ENCODE data around the gene CRELD1.
"Not testable (repeated sequence)": the region's sequence is repeated elsewhere in the genome, so short reads cannot be mapped to it uniquely, and the experiment has no call there.

The CRELD1 gene

GRCh38 chr3:9934235-9934621, 594 bp downstream of the CRELD1 start:
- H3K4me3 ChIP-seq (ENCODE audit: insufficient read depth, low read depth, low read length, poor library complexity, severe bottlenecking): peak overlapping the region; percentile 62
- H3K27me3 ChIP-seq (replicated peaks; ENCODE audit: control insufficient read depth, insufficient read depth, low read length, poor library complexity, severe bottlenecking): no peaks in the 10 kb centered on the region
- H3K27ac ChIP-seq (ENCODE audit: insufficient read depth, low read length, poor library complexity, severe bottlenecking): peak overlapping the region; percentile 96
- peaks cover 33% of the 10 kb centered on the region for H3K4me1 ChIP-seq (ENCODE audit: control insufficient read depth, insufficient read depth, low read length, poor library complexity, severe bottlenecking)
- peak in 1 of 3 donors; percentile 20 for DNase-seq
- no peaks in the 10 kb centered on the region for H3K9me3 ChIP-seq (ENCODE audit: control insufficient read depth, low read length)
- H3K36me3 ChIP-seq (ENCODE audit: control insufficient read depth, insufficient read depth, low read length): peaks cover 17% of the 10 kb centered on the region

GRCh38 chr3:9934993-9935392, 1.4 kb downstream of the CRELD1 start:
- Histone ChIP-seq H3K4me3 (ENCODE audit: insufficient read depth, low read depth, low read length, poor library complexity, severe bottlenecking) (no peak overlapping the region), H3K36me3 (ENCODE audit: control insufficient read depth, insufficient read depth, low read length) (peaks cover 17% of the 10 kb centered on the region), H3K4me1 (ENCODE audit: control insufficient read depth, insufficient read depth, low read length, poor library complexity, severe bottlenecking) (peaks cover 33% of the 10 kb centered on the region), H3K27ac (ENCODE audit: insufficient read depth, low read length, poor library complexity, severe bottlenecking) (no peak overlapping the region), H3K9me3 (ENCODE audit: control insufficient read depth, low read length) (no peaks in the 10 kb centered on the region), H3K27me3 (replicated peaks; ENCODE audit: control insufficient read depth, insufficient read depth, low read length, poor library complexity, severe bottlenecking) (no peaks in the 10 kb centered on the region)
- DNase-seq: no peak

- Histone ChIP-seq H3K4me1 (ENCODE audit: control insufficient read depth, insufficient read depth, low read length, poor library complexity, severe bottlenecking) (peaks cover 33% of the 10 kb centered on the region), H3K27me3 (replicated peaks; ENCODE audit: control insufficient read depth, insufficient read depth, low read length, poor library complexity, severe bottlenecking) (no peaks in the 10 kb centered on the region), H3K36me3 (ENCODE audit: control insufficient read depth, insufficient read depth, low read length) (peaks cover 21% of the 10 kb centered on the region), H3K9me3 (ENCODE audit: control insufficient read depth, low read length) (no peaks in the 10 kb centered on the region), H3K4me3 (ENCODE audit: insufficient read depth, low read depth, low read length, poor library complexity, severe bottlenecking) (no peak overlapping the region), H3K27ac (ENCODE audit: insufficient read depth, low read length, poor library complexity, severe bottlenecking) (no peak overlapping the region)
- DNase-seq: no peak
Measured at GRCh38 chr3:9935966-9936510, 2.4 kb downstream of the CRELD1 start.

GRCh38 chr3:9937486-9938238, 4.0 kb downstream of the CRELD1 start:
- DNase-seq: no peak
- peaks cover 25% of the 10 kb centered on the region for H3K4me1 ChIP-seq (ENCODE audit: control insufficient read depth, insufficient read depth, low read length, poor library complexity, severe bottlenecking)
- no peaks in the 10 kb centered on the region for H3K27me3 ChIP-seq (replicated peaks; ENCODE audit: control insufficient read depth, insufficient read depth, low read length, poor library complexity, severe bottlenecking)
- no peak overlapping the region for H3K4me3 ChIP-seq (ENCODE audit: insufficient read depth, low read depth, low read length, poor library complexity, severe bottlenecking)
- H3K27ac ChIP-seq (ENCODE audit: insufficient read depth, low read length, poor library complexity, severe bottlenecking): no peak overlapping the region
- H3K36me3 ChIP-seq (ENCODE audit: control insufficient read depth, insufficient read depth, low read length): peaks cover 23% of the 10 kb centered on the region
- no peaks in the 10 kb centered on the region for H3K9me3 ChIP-seq (ENCODE audit: control insufficient read depth, low read length)

GRCh38 chr3:9938966-9939365, 5.3 kb downstream of the CRELD1 start:
- no peak overlapping the region for H3K4me3 ChIP-seq (ENCODE audit: insufficient read depth, low read depth, low read length, poor library complexity, severe bottlenecking)
- DNase-seq: no peak
- H3K4me1 ChIP-seq (ENCODE audit: control insufficient read depth, insufficient read depth, low read length, poor library complexity, severe bottlenecking): peaks cover 17% of the 10 kb centered on the region
- H3K36me3 ChIP-seq (ENCODE audit: control insufficient read depth, insufficient read depth, low read length): peaks cover 23% of the 10 kb centered on the region
- H3K27me3 ChIP-seq (replicated peaks; ENCODE audit: control insufficient read depth, insufficient read depth, low read length, poor library complexity, severe bottlenecking): no peaks in the 10 kb centered on the region
- H3K9me3 ChIP-seq (ENCODE audit: control insufficient read depth, low read length): no peaks in the 10 kb centered on the region
- H3K27ac ChIP-seq (ENCODE audit: insufficient read depth, low read length, poor library complexity, severe bottlenecking): no peak overlapping the region

- not testable (repeated sequence) for H3K4me1 ChIP-seq (ENCODE audit: control insufficient read depth, insufficient read depth, low read length, poor library complexity, severe bottlenecking); H3K27me3 ChIP-seq (replicated peaks; ENCODE audit: control insufficient read depth, insufficient read depth, low read length, poor library complexity, severe bottlenecking); DNase-seq; H3K9me3 ChIP-seq (ENCODE audit: control insufficient read depth, low read length); H3K27ac ChIP-seq (ENCODE audit: insufficient read depth, low read length, poor library complexity, severe bottlenecking); H3K4me3 ChIP-seq (ENCODE audit: insufficient read depth, low read depth, low read length, poor library complexity, severe bottlenecking)
- peaks cover 23% of the 10 kb centered on the region for H3K36me3 ChIP-seq (ENCODE audit: control insufficient read depth, insufficient read depth, low read length)
Measured at GRCh38 chr3:9939906-9940305, 6.3 kb downstream of the CRELD1 start.

- Histone ChIP-seq H3K36me3 (ENCODE audit: control insufficient read depth, insufficient read depth, low read length) (peaks cover 23% of the 10 kb centered on the region), H3K27me3 (replicated peaks; ENCODE audit: control insufficient read depth, insufficient read depth, low read length, poor library complexity, severe bottlenecking) (no peaks in the 10 kb centered on the region), H3K27ac (ENCODE audit: insufficient read depth, low read length, poor library complexity, severe bottlenecking) (no peak overlapping the region), H3K9me3 (ENCODE audit: control insufficient read depth, low read length) (no peaks in the 10 kb centered on the region), H3K4me3 (ENCODE audit: insufficient read depth, low read depth, low read length, poor library complexity, severe bottlenecking) (no peak overlapping the region), H3K4me1 (ENCODE audit: control insufficient read depth, insufficient read depth, low read length, poor library complexity, severe bottlenecking) (no peaks in the 10 kb centered on the region)
- DNase-seq: no peak
Measured at GRCh38 chr3:9940746-9941145, 7.1 kb downstream of the CRELD1 start.

- Histone ChIP-seq H3K36me3 (ENCODE audit: control insufficient read depth, insufficient read depth, low read length) (peaks cover 16% of the 10 kb centered on the region), H3K4me3 (ENCODE audit: insufficient read depth, low read depth, low read length, poor library complexity, severe bottlenecking) (no peak overlapping the region), H3K27ac (ENCODE audit: insufficient read depth, low read length, poor library complexity, severe bottlenecking) (no peak overlapping the region), H3K9me3 (ENCODE audit: control insufficient read depth, low read length) (no peaks in the 10 kb centered on the region), H3K4me1 (ENCODE audit: control insufficient read depth, insufficient read depth, low read length, poor library complexity, severe bottlenecking) (no peaks in the 10 kb centered on the region), H3K27me3 (replicated peaks; ENCODE audit: control insufficient read depth, insufficient read depth, low read length, poor library complexity, severe bottlenecking) (no peaks in the 10 kb centered on the region)
- DNase-seq: no peak
Measured at GRCh38 chr3:9942164-9942563, 8.5 kb downstream of the CRELD1 start.

- Histone ChIP-seq H3K4me3 (ENCODE audit: insufficient read depth, low read depth, low read length, poor library complexity, severe bottlenecking) (no peak overlapping the region), H3K27me3 (replicated peaks; ENCODE audit: control insufficient read depth, insufficient read depth, low read length, poor library complexity, severe bottlenecking) (no peaks in the 10 kb centered on the region), H3K9me3 (ENCODE audit: control insufficient read depth, low read length) (no peaks in the 10 kb centered on the region), H3K4me1 (ENCODE audit: control insufficient read depth, insufficient read depth, low read length, poor library complexity, severe bottlenecking) (no peaks in the 10 kb centered on the region), H3K36me3 (ENCODE audit: control insufficient read depth, insufficient read depth, low read length) (peaks cover 9% of the 10 kb centered on the region), H3K27ac (ENCODE audit: insufficient read depth, low read length, poor library complexity, severe bottlenecking) (no peak overlapping the region)
- no peak for DNase-seq
Measured at GRCh38 chr3:9942934-9943690, 9.5 kb downstream of the CRELD1 start.

- no peaks in the 10 kb centered on the region for H3K9me3 ChIP-seq (ENCODE audit: control insufficient read depth, low read length)
- H3K27ac ChIP-seq (ENCODE audit: insufficient read depth, low read length, poor library complexity, severe bottlenecking): no peak overlapping the region
- peaks cover 6% of the 10 kb centered on the region for H3K36me3 ChIP-seq (ENCODE audit: control insufficient read depth, insufficient read depth, low read length)
- no peaks in the 10 kb centered on the region for H3K4me1 ChIP-seq (ENCODE audit: control insufficient read depth, insufficient read depth, low read length, poor library complexity, severe bottlenecking)
- H3K27me3 ChIP-seq (replicated peaks; ENCODE audit: control insufficient read depth, insufficient read depth, low read length, poor library complexity, severe bottlenecking): no peaks in the 10 kb centered on the region
- no peak overlapping the region for H3K4me3 ChIP-seq (ENCODE audit: insufficient read depth, low read depth, low read length, poor library complexity, severe bottlenecking)
- DNase-seq: no peak
Measured at GRCh38 chr3:9944271-9944670, 10.6 kb downstream of the CRELD1 start.

Measured in effector memory CD4-positive, alpha-beta T cell (primary cell).